Lower leg skin (tissue), 3 donors: ENCODE data around the gene CD79A.

ENCODE experiments used
- POLR2A ChIP-seq, 2 donors: fragments of 450-650 bp; IDR thresholded peaks; one replicate each; pipeline ENCODE4 v1.6.1; 2016 to 2017; ENCODE audit warnings: antibody characterized with exemption in 2 of 2, mild to moderate bottlenecking in 1 of 2, moderate library complexity in 1 of 2
- TF ChIP-seq, protein P1 (sequence below), 3 donors: fragments of 450-650 bp; IDR thresholded peaks; one replicate each; pipeline ENCODE4 v1.5.1; 2016; ENCODE audit warnings: antibody characterized with exemption in 3 of 3, mild to moderate bottlenecking in 3 of 3, moderate library complexity in 2 of 3

DNA sequence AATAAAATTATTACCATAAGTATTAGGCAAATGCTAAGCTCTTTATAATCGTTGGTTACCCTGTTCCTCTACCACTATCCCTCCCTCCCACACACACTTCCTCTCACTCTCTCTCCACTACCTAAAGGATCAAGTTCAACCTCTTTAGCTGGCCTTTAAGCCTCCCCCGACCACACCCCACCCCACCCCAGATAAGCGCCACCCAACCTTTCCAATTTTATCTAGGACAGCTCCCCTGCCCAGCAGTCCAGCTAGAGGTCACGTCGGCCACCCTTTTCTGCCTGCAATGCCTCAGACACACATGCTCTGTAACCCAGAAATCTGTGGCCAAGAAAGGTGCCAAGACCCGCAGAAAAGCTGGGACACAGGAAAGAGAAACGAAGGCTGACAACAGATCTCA lies 33.7 kb upstream of the CD79A start:
- TF ChIP-seq, protein P1, sequence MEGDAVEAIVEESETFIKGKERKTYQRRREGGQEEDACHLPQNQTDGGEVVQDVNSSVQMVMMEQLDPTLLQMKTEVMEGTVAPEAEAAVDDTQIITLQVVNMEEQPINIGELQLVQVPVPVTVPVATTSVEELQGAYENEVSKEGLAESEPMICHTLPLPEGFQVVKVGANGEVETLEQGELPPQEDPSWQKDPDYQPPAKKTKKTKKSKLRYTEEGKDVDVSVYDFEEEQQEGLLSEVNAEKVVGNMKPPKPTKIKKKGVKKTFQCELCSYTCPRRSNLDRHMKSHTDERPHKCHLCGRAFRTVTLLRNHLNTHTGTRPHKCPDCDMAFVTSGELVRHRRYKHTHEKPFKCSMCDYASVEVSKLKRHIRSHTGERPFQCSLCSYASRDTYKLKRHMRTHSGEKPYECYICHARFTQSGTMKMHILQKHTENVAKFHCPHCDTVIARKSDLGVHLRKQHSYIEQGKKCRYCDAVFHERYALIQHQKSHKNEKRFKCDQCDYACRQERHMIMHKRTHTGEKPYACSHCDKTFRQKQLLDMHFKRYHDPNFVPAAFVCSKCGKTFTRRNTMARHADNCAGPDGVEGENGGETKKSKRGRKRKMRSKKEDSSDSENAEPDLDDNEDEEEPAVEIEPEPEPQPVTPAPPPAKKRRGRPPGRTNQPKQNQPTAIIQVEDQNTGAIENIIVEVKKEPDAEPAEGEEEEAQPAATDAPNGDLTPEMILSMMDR (IDR thresholded peaks at IDR 0.05) = no peak
- no peak for TF ChIP-seq POLR2A (IDR thresholded peaks at IDR 0.05)
